ENCODE measurements around the gene KDELR3. TPM values are rescaled to one million over a fixed set of nuclear protein-coding genes. Genes with fewer than 3 reads are reported as not detected.

The KDELR3 gene
- total and polyA plus RNA-seq, 2 donors (not counting 3 experiments of a cell fraction or from before 2014, with no cell fraction given): 28.6 to 61.3 TPM

GRCh38 chr22:38431266-38432010 is 36.5 kb upstream of the KDELR3 start:
- Histone ChIP-seq H4K20me1 (replicated peaks; ENCODE audit: control insufficient read depth, extremely low read depth, insufficient read depth, low read length) (no peaks in the 10 kb centered on the region), H2AFZ (ENCODE audit: low read depth, low read length) (no peak overlapping the region), H3K4me3 (replicated peaks in 1 of 3; ENCODE audit: insufficient read depth in 1 of 3, low read depth in 1 of 3, low read length in 3 of 3) (no peak overlapping the region), H3K27ac (ENCODE audit: insufficient read depth, low read depth, low read length) (no peak overlapping the region), H3K79me2 (ENCODE audit: control insufficient read depth, insufficient read depth, low read length) (no peaks in the 10 kb centered on the region), H3K4me1 (ENCODE audit: control insufficient read depth, extremely low read depth, insufficient read depth, low read length) (no peaks in the 10 kb centered on the region), H3K9me3 (replicated peaks; ENCODE audit: control insufficient read depth, insufficient read depth, low read length) (no peaks in the 10 kb centered on the region), H3K36me3 (ENCODE audit: control insufficient read depth in 2 of 2, extremely low read depth in 1 of 2, insufficient read depth in 2 of 2, low read length in 2 of 2) (no peaks in the 10 kb centered on the region), H3K9ac (replicated peaks; ENCODE audit: extremely low read depth, insufficient read depth, low read length) (no peak overlapping the region), H3K27me3 (ENCODE audit: control insufficient read depth in 2 of 2, insufficient read depth in 2 of 2, low read length in 2 of 2) (no peaks in the 10 kb centered on the region), H3K4me2 (ENCODE audit: insufficient read depth, low read length) (no peak overlapping the region), H3K9me1 (replicated peaks; ENCODE audit: control insufficient read depth, extremely low read depth, insufficient read depth, low read length) (no peaks in the 10 kb centered on the region)
- ChIA-PET POLR2A (no interaction called here), CTCF (interaction anchor here (0.7 kb wide), 1 partner anchor 12 kb away, joined by 3 read pairs; no protein-coding TSS in a partner anchor)
- TF ChIP-seq JUN (IDR thresholded peaks at IDR 0.05; ENCODE audit: borderline replicate concordance, insufficient read depth, insufficient read length, low read depth): no peak
- TF ChIP-seq GATA2 (IDR thresholded peaks at IDR 0.05; ENCODE audit: insufficient read depth, insufficient read length, low read depth, low read length): no peak
- no peak for TF ChIP-seq POLR2A (IDR thresholded peaks at IDR 0.05; ENCODE audit: low read depth, low read length)
- TF ChIP-seq MAX (IDR thresholded peaks at IDR 0.05; ENCODE audit: insufficient read depth, insufficient read length): no peak
- no peak for TF ChIP-seq CTCF (IDR thresholded peaks at IDR 0.05; ENCODE audit: extremely low read depth in 1 of 2, insufficient read depth in 1 of 2, low read depth in 1 of 2, low read length in 2 of 2)
- TF ChIP-seq FOS (IDR thresholded peaks at IDR 0.05; ENCODE audit: borderline replicate concordance, insufficient read depth, low read length): no peak
- TF ChIP-seq POLR2AphosphoS5 (IDR thresholded peaks at IDR 0.05; ENCODE audit: insufficient read depth, low read depth, low read length): no peak
- no peak for TF ChIP-seq MYC (IDR thresholded peaks at IDR 0.05; ENCODE audit: low read depth, low read length)
- no peak for TF ChIP-seq EZH2 (IDR thresholded peaks at IDR 0.05; ENCODE audit: borderline replicate concordance, low read depth, low read length, severe bottlenecking)
- DNase-seq (ENCODE audit: low read depth, low spot score) (no peak), FAIRE-seq (no peak)
- BruUV-seq (replicated peaks): no TSS peak
- intact Hi-C loops (cut with micrococcal nuclease): no loop called here
- dilution Hi-C loops (cut with MboI; ENCODE audit: extremely low pct_ligation_motif_present, low sequenced_read_pairs): no loop called here

Measured in endothelial cell of umbilical vein (primary cell).